Astrocyte of the spinal cord (primary cell): ENCODE data around the gene ZMIZ1.

Experiments
- DNase-seq: peaks from one replicate; pipeline ENCODE4 v3.0.0; 2011; ENCODE audit warnings: low read depth, low spot score
- H3K4me3 ChIP-seq: 2 replicates; pipeline ENCODE4 v1.5.1; 2011; ENCODE audit warnings: low read depth, mild to moderate bottlenecking, low read length, moderate library complexity
- CTCF ChIP-seq: IDR thresholded peaks from 2 replicates; pipeline ENCODE4 v1.5.1; 2012; ENCODE audit warnings: low read depth, mild to moderate bottlenecking, low read length, inconsistent platforms
- in situ Hi-C: cut with HindIII; loops from 2 replicates; pipeline ENCODE4 v1.10.0; 2017; ENCODE audit warnings: low sequenced_read_pairs

ZMIZ1 gene

DNA sequence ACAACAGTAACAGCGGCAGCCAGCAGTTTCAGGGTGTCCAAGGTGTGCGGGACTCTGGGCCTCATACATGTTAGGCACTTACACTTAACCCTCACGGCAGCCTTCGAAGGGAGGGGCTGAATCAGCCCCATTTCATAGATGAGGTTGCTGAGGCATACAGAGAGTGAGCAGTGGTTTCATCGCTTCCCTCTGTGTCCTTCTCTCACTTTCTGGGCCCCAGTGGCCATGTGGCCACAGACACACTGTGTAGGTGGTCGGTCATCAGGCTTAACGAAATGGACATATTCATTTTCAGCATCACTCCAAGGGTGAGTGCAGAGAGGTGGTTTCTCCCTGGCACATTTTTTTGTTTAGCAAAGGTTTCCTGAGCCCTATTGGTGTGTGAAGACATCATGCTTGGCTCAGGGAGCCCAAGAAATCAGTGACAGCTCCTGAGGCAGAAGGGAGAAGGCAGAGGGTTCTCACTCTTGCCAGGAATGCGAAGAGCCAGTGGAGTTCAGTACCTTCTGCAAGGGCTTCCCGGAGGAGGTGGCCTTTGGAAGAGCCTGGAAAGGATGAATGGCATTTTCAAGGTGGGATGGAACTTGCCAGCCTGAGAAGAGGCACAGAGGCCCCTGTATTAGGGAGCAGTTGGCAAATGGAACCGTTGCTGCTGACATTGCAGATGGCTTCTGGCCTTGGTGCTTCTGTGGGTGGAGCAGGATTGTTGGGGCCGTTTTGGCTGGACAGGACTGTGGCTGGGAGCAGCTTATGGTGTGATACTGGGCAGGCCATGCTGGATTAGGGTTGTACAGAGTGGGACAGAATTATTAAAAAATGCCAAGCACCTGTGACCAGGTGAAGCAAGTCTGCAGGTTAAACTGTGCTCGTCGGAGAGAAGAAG is 216.8 kb downstream of the ZMIZ1 start:
- TF ChIP-seq CTCF = no peak
- in situ Hi-C loops = no loop called here
- DNase-seq = no peak
- H3K4me3 ChIP-seq = no peak overlapping the region

DNA sequence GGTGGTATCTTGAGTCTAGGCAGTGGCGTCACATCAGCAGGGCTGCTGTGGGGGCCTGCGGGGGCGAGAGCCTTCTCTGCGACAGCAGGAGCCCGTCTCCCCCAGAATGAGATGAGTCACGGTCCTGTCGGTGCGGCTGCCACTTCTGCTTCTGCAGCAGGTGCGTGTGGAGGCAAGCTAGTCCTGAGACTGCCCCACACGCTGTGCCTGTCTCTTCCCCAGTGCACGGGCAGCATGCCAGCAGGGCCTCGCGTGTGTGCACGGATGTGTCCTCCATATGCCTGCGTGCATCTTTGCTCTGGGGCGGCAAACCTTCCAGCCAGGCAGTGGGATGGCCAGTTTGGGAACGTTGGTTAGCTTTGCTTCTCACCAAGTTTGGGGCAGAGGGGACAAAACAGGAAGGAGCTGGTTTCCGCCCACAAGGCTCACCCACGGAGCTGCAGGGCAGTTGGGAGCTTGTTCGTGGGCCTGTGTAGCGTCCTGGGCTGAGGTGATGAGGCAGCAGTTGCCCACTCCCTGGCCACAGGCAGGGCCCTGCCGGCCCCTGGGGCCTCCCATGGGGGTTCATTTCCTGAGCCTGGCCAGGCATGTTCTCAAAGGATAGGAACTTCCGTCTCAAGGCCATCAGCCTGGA is 217.7 kb downstream of the ZMIZ1 start:
- in situ Hi-C loops = no loop called here
- no peak overlapping the region for H3K4me3 ChIP-seq
- TF ChIP-seq CTCF = no peak
- DNase-seq = peak; percentile 47

- DNase-seq = no peak
- in situ Hi-C loops = no loop called here
- H3K4me3 ChIP-seq = no peak overlapping the region
- no peak for TF ChIP-seq CTCF
Observed at GRCh38 chr10:79287973-79288723, 219.4 kb downstream of the ZMIZ1 start.

DNA sequence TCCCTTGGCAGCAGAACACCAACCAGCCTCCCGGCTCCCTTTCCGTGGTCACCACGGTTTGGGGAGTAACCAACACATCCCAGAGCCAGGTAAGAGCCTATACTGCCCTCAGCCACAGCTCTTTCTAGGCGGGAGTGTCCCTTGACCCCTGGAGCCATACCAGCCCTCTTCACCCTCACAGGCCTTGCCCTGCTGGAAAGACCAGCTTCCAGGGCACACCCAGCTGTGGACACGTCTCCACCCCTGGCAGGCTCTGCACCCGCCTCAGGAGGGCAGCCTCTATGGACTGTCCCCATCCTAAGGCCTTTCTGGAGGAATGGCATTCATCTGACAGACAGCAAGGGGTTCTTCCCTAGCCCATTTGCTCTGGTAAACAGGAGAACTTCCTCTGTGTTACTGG is 221.0 kb downstream of the ZMIZ1 start:
- no peak overlapping the region for H3K4me3 ChIP-seq
- in situ Hi-C loops = no loop called here
- no peak for DNase-seq
- TF ChIP-seq CTCF = no peak

- in situ Hi-C loops = no loop called here
- no peak for TF ChIP-seq CTCF
- no peak overlapping the region for H3K4me3 ChIP-seq
- no peak for DNase-seq
Observed at GRCh38 chr10:79292026-79292766, 223.4 kb downstream of the ZMIZ1 start.
